ENCODE measurements around the gene EIF5.

DNA sequence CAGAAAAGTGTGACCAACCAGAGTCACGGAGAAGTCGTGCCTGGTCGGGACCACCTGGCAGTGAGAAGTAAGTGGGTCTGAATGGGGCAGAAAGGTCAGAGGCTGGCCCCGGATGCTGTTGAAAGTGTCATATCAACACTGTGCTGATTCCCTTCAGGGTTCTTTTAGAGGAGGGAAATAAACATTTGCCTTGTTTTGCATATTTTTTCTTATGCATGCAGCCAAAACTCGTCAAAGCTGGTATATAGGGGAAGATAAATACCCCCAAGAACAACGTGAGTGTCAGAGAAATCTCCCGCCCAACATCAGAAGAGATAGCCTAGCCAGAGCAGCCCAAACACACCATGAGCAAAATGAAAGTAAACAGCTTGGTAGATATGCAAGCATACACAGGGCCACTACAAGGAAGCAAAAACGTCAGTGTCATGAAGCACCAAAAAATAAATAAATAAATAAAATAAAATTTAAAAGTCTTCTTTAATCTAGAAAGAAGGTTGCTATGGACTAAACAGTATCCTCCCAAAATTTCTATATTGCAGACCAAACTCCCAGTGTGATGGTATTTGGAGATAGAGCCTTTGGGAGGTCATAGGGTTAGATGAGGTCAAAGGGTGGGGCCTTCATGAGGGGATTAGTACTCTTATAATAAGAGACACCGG lies 22.1 kb downstream of the EIF5 start:
- TF ChIP-seq, protein P1, sequence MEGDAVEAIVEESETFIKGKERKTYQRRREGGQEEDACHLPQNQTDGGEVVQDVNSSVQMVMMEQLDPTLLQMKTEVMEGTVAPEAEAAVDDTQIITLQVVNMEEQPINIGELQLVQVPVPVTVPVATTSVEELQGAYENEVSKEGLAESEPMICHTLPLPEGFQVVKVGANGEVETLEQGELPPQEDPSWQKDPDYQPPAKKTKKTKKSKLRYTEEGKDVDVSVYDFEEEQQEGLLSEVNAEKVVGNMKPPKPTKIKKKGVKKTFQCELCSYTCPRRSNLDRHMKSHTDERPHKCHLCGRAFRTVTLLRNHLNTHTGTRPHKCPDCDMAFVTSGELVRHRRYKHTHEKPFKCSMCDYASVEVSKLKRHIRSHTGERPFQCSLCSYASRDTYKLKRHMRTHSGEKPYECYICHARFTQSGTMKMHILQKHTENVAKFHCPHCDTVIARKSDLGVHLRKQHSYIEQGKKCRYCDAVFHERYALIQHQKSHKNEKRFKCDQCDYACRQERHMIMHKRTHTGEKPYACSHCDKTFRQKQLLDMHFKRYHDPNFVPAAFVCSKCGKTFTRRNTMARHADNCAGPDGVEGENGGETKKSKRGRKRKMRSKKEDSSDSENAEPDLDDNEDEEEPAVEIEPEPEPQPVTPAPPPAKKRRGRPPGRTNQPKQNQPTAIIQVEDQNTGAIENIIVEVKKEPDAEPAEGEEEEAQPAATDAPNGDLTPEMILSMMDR (IDR thresholded peaks at IDR 0.05) = no peak
- no peak for TF ChIP-seq POLR2AphosphoS5 (IDR thresholded peaks at IDR 0.05; ENCODE audit: insufficient read depth in 1 of 2, low read depth in 1 of 2)
